ENCODE measurements around the gene FERMT2. TPM values are rescaled to one million over a fixed set of nuclear protein-coding genes. Genes with fewer than 3 reads are reported as not detected.

Gene FERMT2
- total RNA-seq, 1 donor from 2014 or later: 383 TPM

DNA sequence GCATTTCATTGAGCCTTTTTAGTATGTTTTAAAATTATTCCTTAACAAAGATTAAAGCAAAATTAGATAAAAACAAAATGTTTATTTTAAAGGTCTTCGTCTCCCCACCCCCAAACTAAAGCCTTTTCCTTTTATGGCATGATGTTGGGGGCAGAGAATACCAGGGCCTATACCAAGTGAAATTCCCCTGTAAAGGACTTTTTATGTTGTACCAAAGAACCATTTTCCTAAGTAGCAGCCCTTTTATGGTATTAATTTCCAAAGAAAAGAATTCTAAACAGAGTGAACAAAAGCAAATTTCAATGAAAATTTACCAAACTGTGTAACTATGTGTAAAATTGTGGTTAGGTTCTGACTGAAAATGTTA lies 87.5 kb downstream of the FERMT2 start:
- DNase-seq (ENCODE audit: low spot score): no peak

DNA sequence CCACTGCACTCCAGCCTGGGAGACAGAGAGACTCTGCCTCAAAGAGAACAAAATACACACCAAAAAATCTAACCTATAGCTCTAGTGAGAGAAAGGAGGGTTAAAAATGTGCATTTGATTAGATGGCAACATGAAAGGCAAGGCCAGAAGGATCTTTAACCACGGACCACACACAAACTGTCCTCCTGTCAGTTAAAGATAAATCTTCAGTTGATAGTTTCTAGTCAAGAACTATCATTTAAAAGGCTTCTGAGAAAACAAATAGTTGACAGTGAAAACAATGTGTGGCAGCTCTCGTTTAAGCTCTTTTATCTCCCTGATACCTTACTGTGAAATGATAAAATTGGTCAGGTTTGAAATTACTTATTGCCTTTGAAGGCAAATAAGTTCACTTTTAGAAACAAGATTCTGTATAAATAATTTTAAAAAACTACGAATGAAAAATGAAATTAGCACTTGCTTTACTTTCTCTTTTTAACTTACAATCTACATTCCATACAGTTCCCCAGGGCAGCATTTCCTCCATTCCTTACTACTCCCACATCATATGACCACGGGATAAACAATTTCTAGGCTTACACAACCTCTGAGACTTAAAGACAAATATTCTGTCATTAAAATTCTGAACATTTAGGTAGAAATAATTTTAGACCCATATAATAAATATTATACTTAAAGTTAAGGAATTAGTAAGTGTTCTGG lies 88.1 kb downstream of the FERMT2 start:
- DNase-seq (ENCODE audit: low spot score): peak; percentile 41

DNA sequence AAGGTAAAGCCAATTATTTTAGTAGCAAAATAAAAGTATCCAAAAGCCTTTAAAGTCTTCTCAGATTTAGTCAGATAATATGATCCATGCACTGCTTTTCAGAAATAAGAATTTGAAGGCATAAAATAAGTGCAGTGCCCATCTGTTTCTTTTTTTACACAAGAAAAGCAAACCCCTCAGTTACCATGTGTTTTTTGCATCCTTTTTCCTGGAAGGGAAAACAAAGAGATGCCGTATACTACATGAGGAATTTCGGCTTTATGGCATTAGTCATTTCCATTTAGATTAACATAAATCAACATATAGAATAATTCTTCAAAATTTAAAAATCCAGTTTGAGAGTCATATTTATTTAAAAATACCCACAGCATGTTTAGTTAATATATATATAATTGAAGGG lies 89.4 kb downstream of the FERMT2 start:
- no peak for DNase-seq (ENCODE audit: low spot score)

DNA sequence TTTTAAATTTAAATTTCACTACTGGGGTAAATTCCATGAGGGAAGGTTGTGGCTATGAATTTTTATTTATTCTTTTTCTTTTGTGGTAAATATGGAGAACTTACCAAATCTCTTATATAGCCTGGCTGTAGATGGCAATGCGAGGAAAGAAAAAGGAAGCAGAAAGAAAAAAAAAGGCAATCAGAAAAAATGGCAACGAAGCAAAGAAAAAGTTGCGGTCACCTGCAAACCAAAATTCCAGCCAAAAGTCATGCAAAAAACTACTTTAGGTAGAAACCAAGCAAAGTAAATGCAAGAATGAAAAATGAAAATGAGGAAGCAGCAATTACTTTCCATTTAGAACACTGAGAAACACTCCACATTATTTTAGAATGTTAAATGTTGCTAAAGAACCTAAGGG lies 89.9 kb downstream of the FERMT2 start:
- DNase-seq (ENCODE audit: low spot score): no peak

DNA sequence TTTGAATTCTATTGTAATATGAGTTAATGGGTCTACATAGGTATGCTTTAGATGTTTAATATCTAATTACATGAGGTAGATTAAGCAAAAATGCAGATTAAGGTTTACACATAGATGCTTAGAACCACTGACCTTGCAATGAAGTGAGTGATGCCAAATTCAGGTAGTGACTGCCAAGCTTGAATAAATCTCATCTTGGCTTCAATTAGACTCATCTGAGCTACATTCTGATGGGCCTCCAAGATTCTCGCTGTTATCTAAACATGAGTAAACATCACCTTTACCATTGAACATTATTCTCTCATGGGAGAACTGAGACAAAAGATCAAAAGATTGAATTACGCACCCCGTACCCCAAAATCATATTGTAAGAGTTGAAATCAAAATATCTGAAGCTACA lies 90.6 kb downstream of the FERMT2 start:
- no peak for DNase-seq (ENCODE audit: low spot score)

DNA sequence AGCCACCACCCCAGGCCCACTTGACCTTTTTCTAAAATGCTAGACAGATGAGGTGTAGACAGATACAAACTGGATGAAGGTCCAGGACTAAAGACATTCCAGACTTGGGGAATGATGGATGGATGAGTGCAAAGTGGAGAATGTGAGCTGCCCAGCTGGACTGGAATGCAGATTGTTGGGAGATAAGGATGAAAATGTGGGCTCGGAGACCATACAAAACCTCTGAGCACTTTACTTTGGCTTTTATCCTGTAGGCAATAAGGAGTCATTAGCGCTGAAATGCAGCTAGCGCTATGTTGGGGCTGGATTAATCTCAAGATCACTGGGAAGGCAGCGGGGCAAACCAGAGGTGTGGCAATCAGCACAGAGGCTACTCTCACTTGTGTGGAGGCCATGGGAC lies 94.7 kb downstream of the FERMT2 start:
- DNase-seq (ENCODE audit: low spot score): no peak

DNA sequence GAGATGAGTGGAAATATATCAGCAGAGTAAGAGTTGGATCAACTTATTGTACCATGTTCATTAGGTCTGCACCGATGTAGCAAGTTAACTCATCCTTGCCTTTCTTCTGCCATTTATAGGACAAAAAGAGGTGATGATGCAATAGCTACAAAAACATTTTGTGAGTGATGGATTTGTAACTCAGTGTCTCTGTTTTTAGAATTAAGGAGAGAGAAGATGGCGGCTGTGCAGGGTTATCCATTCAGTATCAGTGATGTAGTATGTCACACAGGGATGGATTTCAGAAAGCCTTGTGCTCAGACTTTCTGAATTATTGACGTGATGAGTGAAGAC lies 97.4 kb downstream of the FERMT2 start:
- DNase-seq (ENCODE audit: low spot score): no peak

DNA sequence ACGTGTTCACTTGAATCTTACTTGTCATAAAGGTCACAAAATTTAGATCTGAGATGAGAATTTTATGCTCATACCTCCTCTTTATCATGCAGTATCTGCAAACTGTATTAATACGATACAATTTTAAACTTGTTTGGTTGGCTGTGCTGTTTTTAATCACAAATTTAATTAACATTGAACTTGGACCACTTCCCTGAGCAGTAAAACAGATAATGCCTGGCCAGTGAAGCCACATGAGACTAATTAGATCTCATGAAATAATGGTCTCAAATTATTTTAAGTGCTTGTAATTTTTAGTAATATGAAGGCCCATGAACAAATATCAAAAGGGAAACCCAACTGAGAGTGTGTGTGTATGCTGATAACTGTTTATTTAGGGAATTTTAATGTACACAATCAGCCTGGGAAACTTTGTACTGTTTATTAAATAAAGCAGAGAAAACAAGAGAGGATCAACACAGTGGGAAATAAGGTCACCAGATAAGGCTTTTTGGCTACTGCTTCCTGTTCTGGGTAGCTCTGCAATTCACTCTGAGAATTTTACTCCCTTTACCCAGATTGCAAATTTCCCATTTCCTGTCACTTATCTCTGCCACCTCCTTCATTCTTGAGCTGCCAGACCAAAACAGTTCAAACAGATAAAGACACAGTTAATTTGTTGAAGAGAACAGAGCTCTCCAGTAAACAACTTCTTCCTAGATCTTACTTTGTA lies 97.9 kb downstream of the FERMT2 start:
- DNase-seq (ENCODE audit: low spot score): no peak

DNA sequence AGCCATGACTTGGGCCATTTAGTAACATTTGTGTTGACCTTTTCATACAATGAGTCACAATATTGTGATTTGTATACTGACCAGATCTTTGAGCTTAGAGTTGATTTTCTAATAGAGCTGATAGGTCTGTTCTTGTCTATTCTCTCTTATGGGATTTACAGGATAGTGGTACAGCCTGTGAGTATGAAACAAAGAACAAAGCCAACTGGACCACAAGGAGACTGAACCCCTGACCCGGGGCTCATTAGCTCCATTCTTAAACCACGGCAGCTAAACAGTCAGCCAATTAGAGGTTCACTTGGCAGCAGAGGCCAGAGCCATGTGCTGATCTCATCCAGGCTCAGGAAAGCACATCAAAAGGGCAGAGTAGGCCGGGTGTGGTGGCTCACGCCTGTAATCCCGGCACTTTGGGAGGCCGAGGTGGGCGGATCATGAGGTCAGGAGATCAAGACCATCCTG lies 100.4 kb downstream of the FERMT2 start:
- no peak for DNase-seq (ENCODE audit: low spot score)

DNA sequence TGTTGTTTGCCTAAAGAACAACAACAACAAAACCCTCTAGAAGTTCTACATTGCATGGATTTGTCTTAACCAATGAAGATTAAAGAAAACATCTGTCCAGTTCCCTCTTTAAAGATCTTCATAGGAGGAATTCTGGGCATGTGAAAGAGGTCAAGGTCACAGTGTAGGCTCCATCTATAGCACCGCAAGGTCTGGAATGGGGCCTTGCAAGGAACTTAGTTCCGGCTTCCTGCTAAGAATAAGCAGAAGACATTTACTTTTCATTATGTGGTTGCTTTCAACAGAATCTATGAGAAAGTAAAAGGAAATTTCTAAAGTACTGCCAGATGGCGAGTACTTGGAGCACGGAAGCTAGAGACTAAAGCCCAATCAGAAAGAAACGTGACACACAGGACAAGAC lies 102.2 kb downstream of the FERMT2 start:
- no peak for DNase-seq (ENCODE audit: low spot score)

DNA sequence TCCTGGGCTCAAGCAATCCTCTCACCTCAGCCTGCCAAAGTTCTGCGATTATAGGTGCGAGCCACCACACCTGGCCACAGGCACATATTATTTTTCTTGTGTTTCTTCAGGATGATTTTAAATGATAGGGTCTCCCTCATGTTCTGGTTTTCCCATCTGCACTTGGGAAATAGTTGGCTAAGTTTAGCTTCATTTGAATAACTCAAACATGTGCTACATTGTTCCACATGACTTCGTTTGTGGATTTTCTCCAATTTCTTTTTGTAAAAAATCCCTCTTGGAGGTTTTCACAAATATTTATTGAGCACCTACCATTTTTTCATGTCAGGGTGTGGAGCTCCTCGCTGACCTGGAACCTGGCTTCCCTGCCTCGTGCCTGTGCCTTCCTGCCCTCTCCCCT lies 104.3 kb downstream of the FERMT2 start:
- DNase-seq (ENCODE audit: low spot score): no peak

DNA sequence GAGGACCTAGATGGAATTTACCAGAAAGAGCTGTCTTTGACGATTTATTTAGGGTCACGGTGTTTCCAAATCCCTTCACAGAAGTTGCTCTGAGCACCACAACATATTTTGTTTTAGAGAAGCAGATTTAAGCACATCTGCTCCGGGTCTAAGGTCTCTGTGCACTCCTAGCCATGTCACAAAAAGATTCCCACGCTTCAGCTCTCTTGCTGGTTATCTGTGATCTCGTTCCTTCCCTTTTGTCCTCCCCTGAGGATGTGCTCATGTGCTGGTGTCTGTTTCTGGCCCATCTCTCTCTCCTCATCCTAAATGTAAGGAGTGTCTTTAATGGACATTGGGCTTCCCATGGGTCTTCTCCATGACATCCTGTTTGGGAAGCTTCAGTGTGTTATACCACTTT lies 105.8 kb downstream of the FERMT2 start:
- no peak for DNase-seq (ENCODE audit: low spot score)

DNA sequence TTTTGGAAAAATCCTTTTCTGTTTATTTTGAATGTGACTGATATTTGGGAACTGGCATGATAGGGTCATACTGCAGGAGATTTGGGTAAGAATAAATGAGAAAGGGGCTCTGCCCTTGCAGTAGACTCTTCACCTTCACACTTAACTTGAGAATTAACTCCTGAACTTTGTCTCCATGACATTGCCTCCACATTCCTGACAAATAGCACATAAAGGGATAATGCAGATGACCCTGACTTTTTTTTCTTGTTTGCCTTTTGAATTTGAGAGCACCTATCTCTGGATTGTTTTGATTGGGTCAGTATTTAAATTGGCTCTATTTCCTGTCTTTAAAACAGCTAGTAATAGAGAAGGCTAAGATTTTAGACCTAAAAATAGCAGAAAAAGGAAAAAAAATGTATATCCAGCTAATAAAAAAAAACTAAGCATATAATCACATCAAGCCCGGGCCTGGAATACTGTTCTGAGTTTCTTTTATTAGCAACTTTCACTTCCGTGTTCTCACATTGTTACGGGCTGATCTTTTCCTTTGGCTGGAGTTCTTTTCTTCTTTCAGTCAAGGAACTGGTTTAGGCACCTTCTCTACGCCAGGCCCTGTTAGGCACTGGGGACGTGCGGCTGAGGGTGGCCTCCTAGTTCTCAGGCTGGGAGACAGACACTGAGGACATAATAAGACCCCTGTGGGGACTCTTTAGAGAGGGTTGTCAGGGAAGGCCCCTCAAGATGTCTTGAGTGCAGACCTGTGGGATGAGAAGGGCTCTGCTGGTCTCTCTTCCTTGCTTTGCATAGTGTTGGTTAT lies 106.4 kb downstream of the FERMT2 start:
- peak; percentile 47 for DNase-seq (ENCODE audit: low spot score)

DNA sequence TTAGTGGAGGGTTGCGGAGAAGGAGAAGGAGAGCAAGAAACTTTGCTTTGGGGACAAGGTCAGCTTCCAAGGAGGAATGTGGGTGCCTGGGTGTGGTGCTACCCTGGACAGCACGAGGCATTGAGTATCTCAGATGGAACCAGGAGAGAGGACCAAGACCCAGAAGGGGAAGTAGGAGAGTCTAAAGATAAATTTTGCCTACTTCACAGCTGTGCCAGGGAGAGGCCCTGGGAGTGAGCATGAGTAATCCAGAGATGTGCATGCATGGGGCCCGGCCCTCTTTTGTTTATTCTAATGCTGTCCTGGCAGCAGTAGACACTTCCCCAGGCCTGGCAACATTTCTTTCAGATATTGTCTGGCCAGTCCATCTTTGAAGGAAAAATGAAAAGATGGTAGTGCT lies 110.0 kb downstream of the FERMT2 start:
- peak; percentile 29 for DNase-seq (ENCODE audit: low spot score)

DNA sequence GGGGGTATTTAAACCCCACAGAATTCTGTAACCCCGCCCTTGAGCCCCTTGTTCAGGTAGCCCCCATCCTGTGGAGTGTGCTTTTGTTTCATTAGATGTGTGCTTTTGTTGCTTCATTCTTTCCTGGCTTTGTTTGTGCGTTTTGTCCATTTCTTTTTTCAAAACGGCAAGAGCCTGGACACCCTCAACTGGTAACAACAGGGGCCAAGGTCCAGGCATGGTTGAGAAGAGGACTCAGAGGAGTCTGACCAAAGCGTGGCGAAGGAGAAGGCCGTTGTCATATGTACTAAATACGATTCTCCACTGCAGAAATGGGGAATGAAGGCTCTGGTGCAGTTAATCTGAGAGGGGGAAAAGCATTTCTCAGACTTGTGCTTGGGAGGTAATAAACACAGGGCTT lies 113.4 kb downstream of the FERMT2 start:
- no peak for DNase-seq (ENCODE audit: low spot score)

DNA sequence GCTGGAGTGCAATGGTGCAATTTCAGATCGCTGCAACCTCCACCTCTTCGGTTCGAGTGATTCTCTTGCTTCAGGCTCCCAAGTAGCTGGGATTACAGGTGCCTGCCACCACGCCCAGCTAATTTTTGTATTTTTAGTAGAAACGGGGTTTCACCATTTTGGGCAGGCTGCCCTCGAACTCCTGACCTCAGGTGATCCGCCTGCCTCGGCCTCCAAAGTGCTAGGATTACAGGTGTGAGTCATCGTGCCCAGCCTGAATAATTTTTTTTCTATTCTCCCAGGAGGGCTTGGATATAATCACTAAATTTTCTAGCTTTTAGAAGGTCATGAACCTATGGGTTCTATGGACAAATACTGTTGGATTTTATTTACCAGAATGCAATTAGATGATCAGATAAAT lies 114.8 kb downstream of the FERMT2 start:
- no peak for DNase-seq (ENCODE audit: low spot score)

DNA sequence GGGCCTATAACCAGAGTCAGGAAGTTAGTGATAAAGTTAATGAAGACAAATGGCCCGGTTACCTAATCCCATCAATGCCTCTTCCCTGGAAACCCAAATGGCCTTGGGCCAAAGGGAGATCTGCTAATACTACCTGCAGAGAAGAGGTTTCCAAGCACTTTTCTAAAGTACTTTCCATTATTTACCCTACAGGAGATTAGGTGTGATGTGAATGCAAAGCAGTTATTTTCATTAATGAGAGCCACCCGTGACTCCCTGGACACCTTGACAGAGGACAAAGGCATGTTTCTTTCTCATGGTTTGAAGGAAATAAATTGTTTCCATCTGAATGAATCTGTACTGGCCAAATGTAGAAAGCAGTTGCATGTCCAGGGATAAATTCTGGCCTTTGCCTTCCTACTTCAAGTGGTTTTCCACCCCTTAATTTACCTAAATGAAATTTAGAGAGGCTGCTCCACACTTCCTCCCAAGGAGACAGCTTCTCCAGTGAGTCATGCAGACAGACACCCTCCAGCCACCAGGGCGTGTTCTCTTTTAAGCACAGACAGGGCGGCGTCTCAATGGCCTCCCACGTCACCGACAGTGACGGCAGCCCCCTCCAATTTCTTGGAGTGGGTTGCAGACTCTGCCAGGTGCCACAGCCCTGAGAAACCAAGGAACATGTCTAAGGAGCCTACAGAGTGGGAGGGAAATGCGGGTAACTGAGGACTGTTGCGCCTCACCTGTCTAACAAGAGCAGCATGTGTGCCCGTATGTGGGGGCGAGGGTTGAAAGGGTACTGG lies 115.5 kb downstream of the FERMT2 start:
- peak; percentile 26 for DNase-seq (ENCODE audit: low spot score)

DNA sequence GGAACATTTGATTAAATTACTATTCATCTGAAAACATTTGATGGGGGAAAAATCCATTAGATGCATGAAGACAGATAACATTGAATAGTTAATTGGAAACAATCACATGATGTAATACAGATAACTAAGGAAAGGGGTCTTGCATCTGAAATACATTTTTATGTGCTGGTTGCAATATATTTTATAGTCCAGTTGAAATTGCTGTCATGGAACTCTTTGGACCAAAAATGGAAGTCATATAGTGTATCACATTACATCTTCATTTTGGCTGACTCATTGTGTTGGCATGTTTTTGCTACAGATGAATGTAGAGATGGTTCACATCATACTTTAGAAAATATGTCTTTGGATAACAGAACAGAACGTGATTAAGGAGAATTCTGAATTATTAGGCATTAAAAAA lies 116.4 kb downstream of the FERMT2 start:
- DNase-seq (ENCODE audit: low spot score): peak; percentile 80

DNA sequence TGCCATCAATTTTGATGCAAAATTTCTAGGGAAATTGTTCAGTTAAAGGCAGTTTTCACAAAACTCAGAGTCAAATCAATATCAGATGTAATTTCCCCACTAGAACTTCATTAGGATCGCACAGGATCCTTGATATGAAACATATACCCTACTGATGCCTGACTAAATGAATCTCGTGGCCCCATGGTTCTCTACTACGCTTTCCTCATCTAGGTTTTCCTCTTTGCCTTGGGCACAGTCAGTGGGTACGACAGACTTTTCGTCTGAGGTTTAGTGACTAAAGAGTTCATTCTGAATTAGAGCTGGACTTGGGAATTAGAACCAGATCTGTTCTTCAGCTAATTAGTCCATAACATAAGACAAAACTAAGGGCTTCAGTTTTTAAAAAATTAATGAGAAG lies 117.0 kb downstream of the FERMT2 start:
- no peak for DNase-seq (ENCODE audit: low spot score)

DNA sequence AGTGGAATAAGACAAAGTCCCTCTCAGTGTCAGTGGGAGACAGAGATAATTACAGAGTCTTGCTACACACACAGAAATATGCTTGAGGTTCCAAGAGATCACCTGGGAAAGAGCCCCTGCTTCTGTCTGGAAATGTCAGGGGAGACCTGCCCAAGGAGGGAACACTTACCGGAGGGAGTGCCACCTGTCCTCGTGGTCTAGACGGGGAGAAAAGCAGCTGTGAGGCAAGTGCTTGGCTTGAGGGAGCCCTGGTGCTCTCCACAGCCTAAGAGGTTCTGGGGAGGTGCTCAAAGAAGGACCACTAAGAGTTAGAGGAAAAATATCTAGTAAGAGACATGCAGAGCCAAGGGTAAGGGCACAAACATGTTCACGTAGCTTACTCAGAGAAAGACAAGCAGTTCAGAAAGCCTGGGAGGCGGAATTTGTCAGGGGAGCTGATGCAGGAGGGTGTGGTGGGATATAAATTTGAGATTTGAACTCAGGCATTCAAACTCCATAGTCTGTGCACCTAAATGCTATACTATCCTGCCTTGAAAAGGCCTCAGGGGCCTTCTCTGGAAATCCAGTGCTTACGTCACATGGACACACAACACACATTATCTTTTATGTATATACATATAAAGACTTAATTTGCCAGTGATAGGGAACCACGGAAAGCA lies 121.2 kb downstream of the FERMT2 start:
- no peak for DNase-seq (ENCODE audit: low spot score)

DNA sequence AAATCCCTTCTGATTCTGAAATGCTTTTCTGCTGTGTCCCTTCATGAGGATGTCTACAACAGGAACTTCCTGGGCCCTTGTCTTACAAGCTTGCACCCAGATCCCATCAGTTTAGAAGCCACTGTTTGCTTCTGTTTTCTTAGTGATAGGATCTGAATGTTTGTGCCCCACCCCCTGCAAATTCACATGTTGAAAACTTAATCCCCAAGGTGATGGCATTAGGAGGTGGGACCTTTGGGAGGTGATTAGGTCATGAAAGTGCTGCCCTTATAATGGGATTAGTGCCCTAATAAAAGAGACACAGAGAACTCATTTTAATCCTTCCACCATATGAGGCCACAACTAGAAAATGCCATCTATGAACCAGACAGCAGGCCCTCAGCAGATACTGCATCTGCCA lies 123.4 kb downstream of the FERMT2 start:
- no peak for DNase-seq (ENCODE audit: low spot score)
